HL-60/S4 (cell line): ENCODE data around the gene SPDYE17.
"Not testable (repeated sequence)": the region's sequence is repeated elsewhere in the genome, so short reads cannot be mapped to it uniquely, and the experiment has no call there.

Experiments
- in situ Hi-C: fragments of 300-500 bp; cut with MboI; formaldehyde crosslinking; loops from 2 replicates; pipeline ENCODE4 v1.14.3; 2022; ENCODE audit warnings: low sequenced_read_pairs

SPDYE17 gene

GRCh38 chr7:76972391-76972790 lies 59.8 kb downstream of the SPDYE17 start:
- in situ Hi-C loops = not testable (repeated sequence)
